ENCODE measurements around the gene CD79A.

DNA sequence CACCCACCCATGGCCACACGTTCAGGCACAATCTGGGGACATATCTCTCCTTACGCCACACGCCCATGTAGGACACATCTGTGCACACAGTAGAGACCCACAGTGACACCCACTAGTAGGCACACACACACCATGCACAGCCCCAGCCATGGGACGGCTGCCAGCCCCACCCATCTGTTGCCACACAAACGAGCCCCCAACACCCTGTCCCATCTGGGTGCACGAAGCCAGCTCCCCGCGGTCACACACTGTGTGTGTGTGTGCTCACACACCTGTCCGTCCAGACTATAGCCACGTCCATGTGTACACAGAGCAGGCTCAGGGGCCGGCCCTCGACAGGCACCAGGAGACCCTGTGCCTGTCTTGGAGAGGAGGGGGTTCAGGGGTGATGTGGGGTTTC is 40.6 kb downstream of the CD79A start:
- TF ChIP-seq, protein P1, sequence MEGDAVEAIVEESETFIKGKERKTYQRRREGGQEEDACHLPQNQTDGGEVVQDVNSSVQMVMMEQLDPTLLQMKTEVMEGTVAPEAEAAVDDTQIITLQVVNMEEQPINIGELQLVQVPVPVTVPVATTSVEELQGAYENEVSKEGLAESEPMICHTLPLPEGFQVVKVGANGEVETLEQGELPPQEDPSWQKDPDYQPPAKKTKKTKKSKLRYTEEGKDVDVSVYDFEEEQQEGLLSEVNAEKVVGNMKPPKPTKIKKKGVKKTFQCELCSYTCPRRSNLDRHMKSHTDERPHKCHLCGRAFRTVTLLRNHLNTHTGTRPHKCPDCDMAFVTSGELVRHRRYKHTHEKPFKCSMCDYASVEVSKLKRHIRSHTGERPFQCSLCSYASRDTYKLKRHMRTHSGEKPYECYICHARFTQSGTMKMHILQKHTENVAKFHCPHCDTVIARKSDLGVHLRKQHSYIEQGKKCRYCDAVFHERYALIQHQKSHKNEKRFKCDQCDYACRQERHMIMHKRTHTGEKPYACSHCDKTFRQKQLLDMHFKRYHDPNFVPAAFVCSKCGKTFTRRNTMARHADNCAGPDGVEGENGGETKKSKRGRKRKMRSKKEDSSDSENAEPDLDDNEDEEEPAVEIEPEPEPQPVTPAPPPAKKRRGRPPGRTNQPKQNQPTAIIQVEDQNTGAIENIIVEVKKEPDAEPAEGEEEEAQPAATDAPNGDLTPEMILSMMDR (IDR thresholded peaks at IDR 0.05), result no peak
- no peak for TF ChIP-seq ZFX (IDR thresholded peaks at IDR 0.05; ENCODE audit: borderline replicate concordance)
